NCI-H82 (cell line): Measurements from ENCODE around the gene NFATC3.
A peak's percentile ranks its signal among the peaks of the same experiment; 100 is the strongest.

ENCODE experiments used
- DNase-seq: peaks from one replicate; lab custom pipeline; 2025; lab: John Stamatoyannopoulos, UW

NFATC3 gene

GRCh38 chr16:68232335-68232734 lies 147.2 kb downstream of the NFATC3 start:
- DNase-seq, result no peak

DNA sequence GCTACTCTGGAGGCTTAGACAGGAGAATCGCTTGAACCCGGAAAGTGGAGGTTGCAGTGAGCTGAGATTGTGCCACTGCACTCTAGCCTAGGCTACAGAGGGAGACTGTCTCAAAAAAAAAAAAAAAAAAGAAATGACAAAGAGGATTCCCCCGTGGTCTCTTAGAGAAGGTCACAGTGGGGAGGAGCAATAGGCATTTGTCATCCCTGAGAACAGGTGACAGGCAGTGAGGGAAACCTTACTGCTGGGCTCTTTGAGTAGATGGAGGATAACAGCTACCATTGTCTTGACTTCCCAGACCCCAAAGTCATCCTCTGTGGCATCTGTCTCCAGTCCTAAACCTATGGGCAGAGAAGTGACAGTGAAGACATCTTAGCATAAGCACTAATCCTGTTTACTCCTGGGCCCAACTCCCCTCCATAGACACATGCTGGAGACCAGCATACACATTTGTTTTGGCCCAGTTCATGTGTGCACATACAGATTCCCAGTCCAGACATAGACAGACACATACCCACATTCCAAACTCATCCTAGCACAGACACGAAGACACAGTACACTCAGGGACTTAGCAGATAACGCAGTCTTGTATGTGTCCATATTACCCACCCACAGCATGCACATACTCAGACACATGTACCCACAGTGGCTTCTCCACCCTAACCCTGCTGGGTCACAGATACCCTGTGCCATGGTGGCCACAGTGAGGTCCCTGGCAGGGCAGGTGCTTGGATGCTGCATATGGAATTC lies 148.1 kb downstream of the NFATC3 start:
- peak; percentile 64 for DNase-seq

GRCh38 chr16:68233835-68234187 lies 148.6 kb downstream of the NFATC3 start:
- DNase-seq, result no peak

DNA sequence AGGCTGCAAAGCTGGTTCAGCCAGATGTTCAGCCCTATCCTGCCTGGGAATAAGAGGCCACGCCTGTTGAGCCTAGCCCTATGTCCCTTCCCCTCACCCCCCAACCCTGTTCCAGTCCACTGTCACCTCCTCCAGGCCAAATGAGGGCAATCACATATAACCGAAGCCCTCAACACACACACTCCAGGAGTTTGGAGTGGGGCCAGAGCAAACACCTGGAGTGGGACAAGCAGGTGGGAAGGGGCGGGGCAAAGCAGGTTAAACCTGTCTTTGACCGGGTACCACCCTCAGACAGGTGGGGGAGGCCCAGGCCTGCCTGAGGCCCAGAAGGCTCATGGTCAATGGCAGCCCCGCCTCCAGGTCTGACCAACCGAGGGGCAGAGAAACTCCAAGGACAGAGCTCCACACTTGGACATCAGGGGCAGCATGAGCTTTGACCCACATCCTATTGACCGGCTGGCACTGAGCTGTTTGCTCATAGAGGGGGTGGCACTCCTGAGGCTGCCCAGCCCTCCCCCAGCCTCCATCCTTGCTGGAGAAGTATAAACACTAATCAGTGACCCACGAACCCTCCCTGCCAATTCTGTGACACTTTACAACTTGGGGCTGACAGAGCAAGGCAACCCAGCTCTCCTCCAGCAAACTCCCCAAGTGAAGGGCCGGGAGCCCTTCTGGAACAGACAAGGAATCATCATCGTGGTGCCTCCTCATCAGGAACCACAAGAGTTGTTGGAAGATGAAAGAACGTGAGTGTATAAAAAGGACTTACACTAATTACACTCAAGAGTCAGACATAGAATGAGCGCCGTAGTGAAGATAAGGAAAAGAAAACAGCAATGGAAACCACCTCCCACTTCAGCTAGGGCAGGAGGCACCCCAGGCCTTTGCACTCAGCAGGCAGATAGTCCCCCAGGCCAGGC lies 149.3 kb downstream of the NFATC3 start:
- peak; percentile 14 for DNase-seq

- peak; percentile 11 for DNase-seq
These were observed 150.1 kb downstream of the NFATC3 start for GRCh38 chr16:68235108-68235886.

- DNase-seq, result no peak
These were observed 150.6 kb downstream of the NFATC3 start, which contains the start of gene ESRP2 for GRCh38 chr16:68235887-68236136. ESRP2 (minus strand) TSS chr16:68236127; CDS start chr16:68236045, 82 bp downstream.

GRCh38 chr16:68236137-68236825 lies 151.1 kb downstream of the NFATC3 start:
- no peak for DNase-seq

DNA sequence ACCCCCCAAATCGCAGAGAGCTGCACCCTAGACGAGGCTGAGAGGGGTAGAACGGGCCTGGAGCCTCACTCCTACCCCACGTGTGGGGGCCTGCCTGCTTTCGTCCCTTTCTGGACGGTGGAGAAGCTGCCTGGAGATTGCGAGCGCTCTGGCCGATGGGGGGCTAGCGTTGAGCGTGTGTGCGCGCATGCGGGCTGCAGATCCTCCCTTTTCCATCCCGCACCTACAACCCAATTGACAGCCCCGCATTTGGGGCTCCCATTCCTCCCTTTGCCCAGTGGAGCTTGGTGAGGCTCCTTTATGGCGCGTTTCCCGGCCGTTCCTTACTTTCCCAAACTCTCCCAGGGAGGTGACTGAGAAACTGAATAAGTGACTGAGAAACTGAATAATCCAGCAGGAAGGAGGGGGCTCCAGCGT lies 151.7 kb downstream of the NFATC3 start:
- no peak for DNase-seq

DNA sequence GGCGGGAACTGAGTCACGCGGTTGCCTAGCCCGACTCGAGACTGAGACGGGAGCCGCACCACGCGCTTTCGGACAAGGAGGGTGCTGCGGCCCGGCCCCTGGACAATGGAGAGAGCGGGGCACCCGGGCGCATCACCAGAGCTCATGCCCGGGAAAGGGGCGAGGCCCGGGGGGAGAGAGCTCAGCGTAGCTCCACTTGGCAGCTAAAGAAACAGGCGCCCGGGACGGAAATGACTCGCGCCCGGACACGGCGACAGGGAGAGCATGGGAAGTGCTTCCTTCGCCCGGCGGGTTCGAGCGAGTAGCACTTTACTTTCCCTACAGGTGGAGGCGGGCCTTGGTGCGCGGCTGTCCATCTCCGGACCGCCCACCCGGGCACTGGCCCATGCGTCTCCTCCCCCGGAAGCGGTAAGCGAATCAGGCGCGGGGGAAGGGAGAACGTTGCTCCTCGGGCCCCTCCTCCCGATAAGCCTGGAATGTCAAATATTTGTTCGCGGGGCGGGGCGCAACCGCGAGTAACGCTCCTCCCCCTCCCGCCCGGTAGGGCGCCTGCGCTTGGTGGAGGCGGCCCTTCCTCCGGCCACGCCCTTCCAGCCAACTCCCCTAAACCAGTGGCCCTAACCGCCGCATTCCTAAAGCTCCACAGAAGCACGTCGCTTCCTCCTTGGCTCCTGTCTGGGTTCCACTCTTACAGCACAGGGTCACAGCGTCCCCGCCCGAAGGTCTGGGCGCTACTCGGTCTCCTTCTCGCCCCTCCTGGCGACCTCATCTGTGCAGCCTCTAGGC lies 152.3 kb downstream of the NFATC3 start:
- peak; percentile 98 for DNase-seq

DNA sequence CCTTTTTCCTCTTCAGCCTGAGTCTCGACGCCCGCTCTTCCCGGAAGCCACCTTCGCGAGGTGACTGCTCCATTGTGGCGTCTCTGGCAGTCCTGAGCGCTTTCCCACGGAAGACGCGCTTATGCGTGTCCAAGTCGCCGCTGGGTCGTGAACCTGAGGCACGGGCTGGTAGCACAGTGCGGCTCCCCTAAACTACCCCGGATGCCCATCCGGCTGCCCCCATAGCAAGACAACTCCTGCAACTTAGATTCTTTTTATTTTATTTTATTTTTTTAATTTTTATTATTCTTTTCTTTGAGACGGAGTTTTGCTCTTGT lies 152.8 kb downstream of the NFATC3 start:
- no peak for DNase-seq

- no peak for DNase-seq
These were observed 156.9 kb downstream of the NFATC3 start for GRCh38 chr16:68242085-68242484.

- DNase-seq, result no peak
These were observed 158.0 kb downstream of the NFATC3 start for GRCh38 chr16:68242926-68243858.

DNA sequence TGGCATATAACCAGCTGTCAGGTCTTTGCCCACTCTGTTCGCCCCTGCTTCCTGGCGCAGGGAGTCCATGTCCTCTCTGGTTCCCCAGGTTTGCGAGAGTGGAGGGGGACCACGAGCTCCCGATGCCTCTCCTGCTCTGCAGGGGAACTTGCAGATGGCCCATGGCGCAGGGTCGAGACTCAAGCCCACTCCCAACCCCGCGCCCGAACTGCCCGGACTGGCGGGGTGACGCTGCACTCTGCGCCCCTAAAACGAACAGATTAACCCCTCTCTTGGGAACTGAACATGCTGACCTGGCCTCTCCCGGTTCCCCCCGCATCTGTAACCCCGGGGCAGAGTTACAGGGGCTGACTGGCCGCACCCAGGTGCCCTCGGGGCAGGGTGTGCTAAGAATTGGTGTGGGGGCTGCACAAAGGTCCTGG lies 159.3 kb downstream of the NFATC3 start:
- peak; percentile 13 for DNase-seq

- peak; percentile 94 for DNase-seq
These were observed 160.0 kb downstream of the NFATC3 start, which contains the start of gene PLA2G15 for GRCh38 chr16:68244903-68245853. PLA2G15 (plus strand) TSS chr16:68245373; CDS start chr16:68245427, 54 bp downstream.

DNA sequence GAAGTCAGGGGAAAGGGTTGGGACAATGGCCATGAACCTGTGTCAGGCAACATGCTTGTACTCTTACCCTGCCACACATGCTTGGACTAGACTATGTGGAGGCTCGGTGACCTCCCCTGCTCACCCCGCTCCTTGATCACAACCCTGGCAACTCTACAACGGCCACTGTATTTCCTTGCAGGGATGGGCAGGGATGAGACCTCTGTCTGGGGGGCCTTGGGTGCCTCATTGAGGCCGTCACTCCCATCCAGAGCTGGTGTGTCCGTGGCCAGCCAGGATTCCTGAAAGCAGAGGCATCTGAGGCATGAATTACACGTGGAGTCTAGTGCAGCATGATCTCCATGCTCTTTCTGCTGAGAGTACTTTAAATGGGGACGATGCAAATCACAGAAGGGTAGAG lies 161.0 kb downstream of the NFATC3 start:
- no peak for DNase-seq

DNA sequence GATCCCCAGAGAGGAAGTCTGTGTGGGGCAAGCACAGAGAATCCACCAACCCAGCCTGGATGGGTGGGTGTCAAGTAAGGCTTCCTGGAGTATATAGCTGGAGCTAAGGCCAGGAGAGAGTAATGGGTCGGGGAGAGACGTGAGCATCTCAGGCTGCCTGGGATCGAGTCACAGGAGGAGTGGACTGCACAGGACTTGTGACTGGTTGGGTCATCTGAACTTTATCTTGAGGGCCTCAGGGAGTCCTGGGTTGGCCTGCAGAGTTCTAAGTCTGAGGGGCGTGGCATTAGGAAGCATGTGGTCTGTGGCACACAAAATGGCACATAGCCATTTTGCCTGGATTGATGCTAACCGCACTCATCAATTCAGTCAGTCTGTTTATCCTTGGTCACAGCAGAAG lies 161.5 kb downstream of the NFATC3 start:
- DNase-seq, result no peak

DNA sequence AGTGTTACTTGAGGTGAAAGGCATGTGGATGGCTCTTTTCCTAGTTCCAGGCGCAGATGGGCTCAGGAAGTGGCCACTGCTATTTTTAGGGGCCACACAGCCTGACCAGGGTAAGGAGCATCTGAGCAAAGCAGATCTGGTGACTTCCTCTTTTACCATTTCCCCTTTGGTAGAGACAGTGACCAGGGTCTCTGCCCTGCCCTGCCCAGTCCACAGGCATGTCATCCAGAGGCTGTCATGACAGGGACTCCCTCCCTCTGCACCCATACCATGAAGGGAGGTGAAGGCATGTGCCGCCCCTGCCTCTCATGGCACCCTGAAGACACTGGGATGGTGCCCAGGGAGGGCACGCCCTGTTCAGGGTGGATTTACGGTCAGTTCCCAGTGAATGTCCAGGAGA lies 162.2 kb downstream of the NFATC3 start:
- no peak for DNase-seq

GRCh38 chr16:68247932-68248331 lies 162.8 kb downstream of the NFATC3 start:
- no peak for DNase-seq

GRCh38 chr16:68249371-68249770 lies 164.2 kb downstream of the NFATC3 start:
- DNase-seq, result no peak
